Vagina (tissue), 2 donors: ENCODE measurements around the gene HEATR1.

Source experiments
- POLR2A ChIP-seq, 2 donors: fragments of 450-650 bp; IDR thresholded peaks; one replicate each; pipeline ENCODE4 v1.6.1; 2017; ENCODE audit warnings: antibody characterized with exemption in 2 of 2, mild to moderate bottlenecking in 2 of 2, moderate library complexity in 2 of 2
- POLR2AphosphoS5 ChIP-seq, 2 donors: sonication (generic); formaldehyde crosslinking; IDR thresholded peaks; one replicate each; pipeline ENCODE4 v1.9.0; 2017; ENCODE audit warnings: antibody characterized with exemption in 2 of 2, mild to moderate bottlenecking in 2 of 2, low read depth in 1 of 2; ENCODE audit not compliant: insufficient read depth in 1 of 2
- TF ChIP-seq, protein P1 (sequence below), 3 experiments: fragments of 450-650 bp in 2 of 3; fragments of 200-600 bp in 1 of 3; sonication (generic) in 1 of 3; IDR thresholded peaks; one replicate each; pipeline ENCODE4 v1.5.1; 2017 to 2019; ENCODE audit warnings: antibody characterized with exemption in 3 of 3, mild to moderate bottlenecking in 2 of 3, moderate library complexity in 2 of 3

GRCh38 chr1:236604905-236605806, 840 bp upstream of the HEATR1 start:
- TF ChIP-seq, protein P1, sequence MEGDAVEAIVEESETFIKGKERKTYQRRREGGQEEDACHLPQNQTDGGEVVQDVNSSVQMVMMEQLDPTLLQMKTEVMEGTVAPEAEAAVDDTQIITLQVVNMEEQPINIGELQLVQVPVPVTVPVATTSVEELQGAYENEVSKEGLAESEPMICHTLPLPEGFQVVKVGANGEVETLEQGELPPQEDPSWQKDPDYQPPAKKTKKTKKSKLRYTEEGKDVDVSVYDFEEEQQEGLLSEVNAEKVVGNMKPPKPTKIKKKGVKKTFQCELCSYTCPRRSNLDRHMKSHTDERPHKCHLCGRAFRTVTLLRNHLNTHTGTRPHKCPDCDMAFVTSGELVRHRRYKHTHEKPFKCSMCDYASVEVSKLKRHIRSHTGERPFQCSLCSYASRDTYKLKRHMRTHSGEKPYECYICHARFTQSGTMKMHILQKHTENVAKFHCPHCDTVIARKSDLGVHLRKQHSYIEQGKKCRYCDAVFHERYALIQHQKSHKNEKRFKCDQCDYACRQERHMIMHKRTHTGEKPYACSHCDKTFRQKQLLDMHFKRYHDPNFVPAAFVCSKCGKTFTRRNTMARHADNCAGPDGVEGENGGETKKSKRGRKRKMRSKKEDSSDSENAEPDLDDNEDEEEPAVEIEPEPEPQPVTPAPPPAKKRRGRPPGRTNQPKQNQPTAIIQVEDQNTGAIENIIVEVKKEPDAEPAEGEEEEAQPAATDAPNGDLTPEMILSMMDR (IDR thresholded peaks at IDR 0.05): no peak
- no peak for TF ChIP-seq POLR2A (IDR thresholded peaks at IDR 0.05)
- TF ChIP-seq POLR2AphosphoS5 (IDR thresholded peaks at IDR 0.05; ENCODE audit: insufficient read depth in 1 of 2, low read depth in 1 of 2): no peak
